Immature natural killer cell (primary cell): ENCODE measurements around the gene FKBP6. TPM values are rescaled to one million over a fixed set of nuclear protein-coding genes. Genes with fewer than 3 reads are reported as not detected.
"Not testable (repeated sequence)": the region's sequence is repeated elsewhere in the genome, so short reads cannot be mapped to it uniquely, and the experiment has no call there.

Experiments
- DNase-seq, 3 donors: peaks; one replicate each; pipeline ENCODE4 v3.0.0; 2022; ENCODE audit warnings: mixed read lengths in 1 of 3
- H3K27ac Mint-ChIP-seq, 6 donors: one replicate each; pipeline ENCODE4 v1.8.0; 2020; ENCODE audit warnings: mixed read lengths in 6 of 6, mild to moderate bottlenecking in 5 of 6, inconsistent platforms in 4 of 6, moderate library complexity in 3 of 6
- H3K27me3 Mint-ChIP-seq, 3 donors: one replicate each; pipeline ENCODE4 v1.8.0; 2020 to 2021; ENCODE audit warnings: low read depth in 3 of 3, mild to moderate bottlenecking in 3 of 3, mixed read lengths in 3 of 3, moderate library complexity in 3 of 3, inconsistent platforms in 1 of 3
- H3K36me3 Mint-ChIP-seq, 3 donors: one replicate each; pipeline ENCODE4 v1.8.0; 2020; ENCODE audit warnings: mixed read lengths in 3 of 3, inconsistent platforms in 2 of 3, mild to moderate bottlenecking in 2 of 3
- H3K4me1 Mint-ChIP-seq, 2 donors: one replicate each; pipeline ENCODE4 v1.8.0; 2020; ENCODE audit warnings: inconsistent platforms in 2 of 2, mild to moderate bottlenecking in 2 of 2, mixed read lengths in 2 of 2, moderate library complexity in 1 of 2
- H3K4me3 Mint-ChIP-seq, 5 donors: one replicate each; pipeline ENCODE4 v1.8.0; 2020; ENCODE audit warnings: mild to moderate bottlenecking in 5 of 5, mixed read lengths in 5 of 5, inconsistent platforms in 3 of 5, moderate library complexity in 3 of 5
- H3K9me3 Mint-ChIP-seq, 6 donors: one replicate each; pipeline ENCODE4 v1.8.0; 2020; ENCODE audit warnings: mild to moderate bottlenecking in 6 of 6, mixed read lengths in 6 of 6, inconsistent platforms in 4 of 6, moderate library complexity in 3 of 6
- polyA plus RNA-seq, 3 donors: library from polyadenylated mRNA; unstranded; fragments of 300-500 nt; fragmentation: Illumina TruSeq; gene quantifications; one replicate each; pipeline ENCODE4 v1.2.3, GENCODE V29; 2021

Gene FKBP6
- polyA plus RNA-seq, 3 donors from 2014 or later = not detected

DNA sequence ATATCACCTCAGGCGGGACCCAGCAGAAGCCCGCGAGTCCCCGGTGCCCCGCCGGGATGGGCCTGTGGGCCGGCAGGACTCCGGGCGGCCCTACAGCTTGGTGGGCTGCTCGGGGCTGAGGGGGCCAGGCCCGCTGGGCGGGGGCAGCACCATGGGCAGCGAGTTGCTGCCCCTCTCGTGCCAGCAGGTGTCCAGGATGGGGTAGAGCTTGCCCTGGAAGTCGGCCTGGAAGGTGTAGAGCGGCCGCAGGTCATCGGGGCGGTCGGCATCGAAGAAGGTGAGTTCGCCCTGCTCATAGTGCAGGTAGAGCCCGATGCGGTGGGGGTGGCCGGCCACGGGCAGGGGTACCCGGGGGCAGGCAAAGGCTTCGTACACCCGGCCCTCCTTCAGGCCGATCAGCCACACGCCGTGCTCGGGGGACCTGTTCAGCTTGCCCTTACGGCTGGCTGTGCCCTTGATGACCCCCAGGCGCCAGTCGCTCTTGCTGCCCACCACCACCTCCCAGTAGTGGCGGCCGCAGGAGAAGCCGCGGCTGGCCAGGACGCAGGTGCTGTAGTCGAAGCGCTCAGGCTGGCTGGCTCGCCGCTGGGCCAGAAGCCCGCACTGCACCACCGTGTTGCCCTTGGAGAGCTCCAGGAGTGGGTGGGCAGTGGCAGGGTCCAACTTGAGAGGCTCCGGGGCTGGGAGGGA is 15.0 kb upstream of the FKBP6 start:
- Mint-ChIP-seq H3K36me3 (peaks cover 0 to 3% (median 0%) of the 10 kb centered on the region in 3 donors), H3K4me1 (peaks cover 15% of the 10 kb centered on the region in 2 donors), H3K4me3 (no peak overlapping the region), H3K27ac (no peak overlapping the region), H3K27me3 (peaks cover 2 to 7% (median 5%) of the 10 kb centered on the region in 3 donors), H3K9me3 (no peaks in the 10 kb centered on the region)
- DNase-seq = no peak

- DNase-seq = no peak
- peaks cover 11 to 12% of the 10 kb centered on the region in 2 donors for H3K4me1 Mint-ChIP-seq
- H3K9me3 Mint-ChIP-seq = no peaks in the 10 kb centered on the region
- peaks cover 0 to 3% (median 0%) of the 10 kb centered on the region in 3 donors for H3K36me3 Mint-ChIP-seq
- H3K27ac Mint-ChIP-seq = no peak overlapping the region
- H3K27me3 Mint-ChIP-seq = peaks cover 2 to 7% (median 5%) of the 10 kb centered on the region in 3 donors
- no peak overlapping the region for H3K4me3 Mint-ChIP-seq
Measured at GRCh38 chr7:73313521-73313906, 14.4 kb upstream of the FKBP6 start.

DNA sequence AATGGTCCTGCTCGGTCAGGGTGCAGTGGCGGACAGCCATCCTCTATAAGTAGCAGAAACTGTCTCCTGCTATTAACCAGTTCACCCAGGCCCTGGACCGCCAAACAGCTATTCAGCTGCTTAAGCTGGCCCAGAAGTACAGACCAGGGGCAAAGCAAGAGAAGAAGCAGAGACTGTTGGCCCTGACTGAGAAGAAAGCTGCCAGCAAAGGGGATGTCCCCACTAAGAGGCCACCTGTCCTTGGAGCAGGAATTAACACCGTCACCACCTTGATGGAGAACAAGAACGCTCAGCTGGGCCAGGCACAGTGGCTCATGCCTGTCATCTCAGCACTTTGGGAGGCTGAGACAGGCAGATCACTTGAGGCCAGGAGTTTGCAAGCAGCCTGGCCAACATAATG is 13.7 kb upstream of the FKBP6 start:
- Mint-ChIP-seq H3K4me3 (no peak overlapping the region), H3K27me3 (peaks cover 2 to 5% (median 2%) of the 10 kb centered on the region in 3 donors), H3K9me3 (no peaks in the 10 kb centered on the region), H3K27ac (no peak overlapping the region), H3K4me1 (peaks cover 3 to 4% of the 10 kb centered on the region in 2 donors), H3K36me3 (no peaks in the 10 kb centered on the region)
- no peak for DNase-seq

DNA sequence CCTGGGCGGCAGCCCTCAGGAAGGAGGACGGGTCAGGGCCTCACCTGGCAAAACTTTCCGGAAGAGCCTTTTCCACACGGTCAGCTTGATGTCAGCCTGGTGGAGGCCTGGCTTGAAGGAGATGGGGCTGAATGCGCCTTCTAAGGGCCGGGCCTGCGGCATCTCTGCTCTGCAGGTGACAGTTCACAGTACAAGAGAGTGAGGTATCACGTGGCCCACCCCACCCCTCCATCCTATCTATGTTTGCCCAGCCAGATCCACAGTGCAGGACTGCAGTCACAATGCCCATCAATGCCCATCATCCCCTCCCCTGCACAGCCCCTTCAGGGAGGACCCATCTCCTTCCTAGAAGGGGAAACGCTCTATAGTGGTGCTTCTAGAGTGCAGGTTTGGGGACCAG is 11.4 kb upstream of the FKBP6 start:
- DNase-seq = no peak
- Mint-ChIP-seq H3K4me3 (no peak overlapping the region), H3K27ac (no peak overlapping the region), H3K36me3 (no peaks in the 10 kb centered on the region), H3K4me1 (no peaks in the 10 kb centered on the region), H3K27me3 (peaks cover under 1 to 2% (median 2%) of the 10 kb centered on the region in 3 donors), H3K9me3 (no peaks in the 10 kb centered on the region)

DNA sequence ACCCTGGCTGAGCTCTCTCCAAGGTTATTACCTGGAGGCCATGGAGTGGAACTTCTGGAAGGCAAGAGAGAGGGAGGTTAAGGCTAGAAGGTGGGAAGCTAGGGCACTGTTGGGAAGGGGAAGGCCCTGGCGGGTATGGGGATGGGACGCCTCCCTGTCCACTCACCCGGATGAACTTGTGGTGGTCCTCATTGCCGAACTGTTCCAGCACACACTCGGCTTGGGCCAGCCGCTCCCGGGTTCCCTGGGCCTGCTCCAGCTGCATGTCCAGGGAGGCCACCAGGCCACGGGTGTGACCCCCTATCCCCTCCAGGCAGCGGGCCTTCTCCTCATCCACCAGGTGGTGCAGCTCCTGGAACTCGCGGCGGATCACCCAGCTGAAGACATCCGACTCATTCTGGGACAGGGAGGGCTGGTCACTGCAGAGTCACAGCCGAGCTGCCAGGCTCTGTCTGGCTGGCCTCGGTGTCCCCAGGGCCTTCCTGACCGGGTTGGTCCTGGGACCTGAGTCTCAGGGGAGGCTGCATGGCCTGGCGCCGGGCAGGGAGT is 9.2 kb upstream of the FKBP6 start:
- not testable (repeated sequence) for DNase-seq, H3K27me3 Mint-ChIP-seq, H3K4me1 Mint-ChIP-seq, H3K36me3 Mint-ChIP-seq, H3K27ac Mint-ChIP-seq, H3K9me3 Mint-ChIP-seq, H3K4me3 Mint-ChIP-seq

DNA sequence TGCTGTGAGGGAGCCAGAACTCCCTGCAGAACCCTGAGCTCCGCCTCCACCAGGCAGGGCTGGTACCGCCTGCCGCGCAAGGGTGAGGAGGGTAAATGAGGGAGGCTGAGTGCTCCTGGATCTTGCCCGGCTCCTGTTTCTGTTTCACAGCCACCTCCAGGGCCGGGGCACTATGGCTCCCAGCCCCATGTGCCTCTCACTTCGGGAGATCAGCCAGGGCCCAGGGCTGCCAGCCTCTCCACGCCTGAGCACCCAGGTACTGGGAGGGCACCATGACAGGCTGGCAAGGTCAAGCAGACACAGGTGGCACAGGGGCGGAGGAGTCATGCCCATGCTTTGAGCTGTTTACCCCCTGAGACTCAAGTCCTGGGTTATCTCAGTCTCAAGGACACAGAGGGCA is 8.4 kb upstream of the FKBP6 start:
- H3K4me3 Mint-ChIP-seq, DNase-seq, H3K27me3 Mint-ChIP-seq, H3K27ac Mint-ChIP-seq, H3K9me3 Mint-ChIP-seq, H3K36me3 Mint-ChIP-seq: not testable (repeated sequence)
- H3K4me1 Mint-ChIP-seq = peaks cover 11 to 12% of the 10 kb centered on the region in 2 donors

DNA sequence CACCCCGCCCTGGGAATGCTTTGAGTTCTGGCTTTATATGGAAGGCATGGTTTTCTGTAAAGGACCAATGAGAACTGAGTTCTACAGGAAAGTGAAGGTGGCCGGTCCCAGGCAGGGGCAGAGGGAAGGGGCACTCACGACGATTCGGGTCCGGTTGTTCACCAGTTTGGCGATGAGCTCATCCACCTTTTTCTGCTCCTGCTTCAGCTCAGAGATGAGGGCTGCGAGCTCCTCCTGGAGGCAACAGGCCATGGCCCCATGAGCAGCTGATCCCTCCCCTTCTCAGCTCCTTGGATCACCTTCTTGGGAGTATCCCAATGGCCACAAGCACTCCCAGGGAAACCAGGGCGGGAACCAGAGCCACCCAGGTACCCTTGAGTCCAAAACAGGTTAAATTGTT is 8.0 kb upstream of the FKBP6 start:
- DNase-seq, H3K36me3 Mint-ChIP-seq, H3K4me3 Mint-ChIP-seq, H3K27me3 Mint-ChIP-seq, H3K27ac Mint-ChIP-seq, H3K9me3 Mint-ChIP-seq: not testable (repeated sequence)
- peaks cover 11 to 12% of the 10 kb centered on the region in 2 donors for H3K4me1 Mint-ChIP-seq

DNA sequence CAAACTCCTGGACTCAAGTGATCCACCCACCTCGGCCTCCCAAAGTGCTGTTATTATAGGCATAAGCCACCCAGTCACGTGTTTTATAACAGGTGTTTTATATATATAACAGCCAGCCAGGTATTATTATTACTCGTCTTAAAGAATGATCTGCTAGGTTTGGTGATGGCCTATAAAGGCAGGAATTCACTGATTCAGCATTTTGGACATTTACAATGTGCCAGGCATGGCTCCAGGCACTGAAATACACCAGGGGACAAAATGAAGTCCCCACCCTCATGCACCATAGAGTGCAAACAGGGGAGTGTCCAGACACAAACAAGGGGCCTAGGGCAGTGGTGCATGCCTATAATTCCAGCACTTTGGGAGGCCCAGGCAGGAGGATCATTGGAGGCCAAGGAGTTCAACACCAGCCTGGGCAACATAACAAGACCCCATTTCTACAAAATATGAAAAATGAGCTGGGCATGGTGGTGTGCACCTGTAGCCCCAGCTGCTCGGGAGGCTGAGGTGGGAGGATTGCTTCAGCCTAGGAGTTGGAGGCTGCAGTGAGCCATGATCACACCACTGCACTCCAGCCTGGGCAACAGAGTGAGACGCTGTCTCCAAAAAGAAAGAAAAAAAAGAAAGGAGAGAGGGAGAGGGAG is 4.4 kb upstream of the FKBP6 start:
- H3K4me3 Mint-ChIP-seq = peak overlapping the region; percentile 57 to 72 (median 67)
- not testable (repeated sequence) for DNase-seq, H3K9me3 Mint-ChIP-seq, H3K27me3 Mint-ChIP-seq, H3K36me3 Mint-ChIP-seq
- H3K4me1 Mint-ChIP-seq = peaks cover 11 to 12% of the 10 kb centered on the region in 2 donors
- peak overlapping the region in 1 of 6 donors; percentile 53 for H3K27ac Mint-ChIP-seq

DNA sequence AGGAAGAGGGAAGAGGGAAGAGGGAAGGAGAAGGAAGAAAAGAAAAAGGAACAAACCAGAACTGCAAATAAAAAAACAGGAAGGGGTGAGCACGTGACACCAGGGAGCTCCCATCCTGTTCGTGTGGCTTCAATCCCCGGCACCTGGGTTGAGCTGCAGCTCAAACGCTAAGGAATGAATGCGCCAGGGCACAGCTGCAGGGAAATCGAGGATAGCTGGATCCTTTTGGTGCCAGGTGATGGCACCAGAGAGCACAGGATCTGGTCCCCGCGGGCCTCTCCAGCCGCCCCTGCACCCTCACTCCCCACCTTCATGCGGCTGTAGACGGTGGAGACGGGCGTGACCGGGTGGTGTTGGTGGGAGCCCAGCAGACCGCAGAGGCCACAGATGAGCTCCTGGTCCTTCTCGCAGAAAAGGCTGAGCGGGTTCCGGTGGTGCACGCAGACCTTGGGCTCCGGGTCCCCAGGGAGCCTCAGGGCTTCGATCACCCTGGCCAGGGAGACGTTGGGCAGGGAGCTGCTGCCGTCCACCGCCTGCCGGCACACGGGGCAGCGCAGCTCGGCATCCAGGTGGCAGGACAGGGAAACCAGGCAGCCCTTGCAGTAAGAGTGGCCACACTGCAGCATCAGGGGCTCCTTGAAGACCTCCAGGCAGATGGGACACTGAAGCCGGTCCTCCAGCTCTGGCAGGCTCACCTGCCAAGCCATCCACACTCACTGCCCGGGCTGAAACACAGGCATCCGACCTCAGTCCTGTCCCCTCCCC is 3.7 kb upstream of the FKBP6 start:
- H3K27me3 Mint-ChIP-seq, H3K9me3 Mint-ChIP-seq, H3K36me3 Mint-ChIP-seq: not testable (repeated sequence)
- H3K27ac Mint-ChIP-seq = peak overlapping the region in 1 of 6 donors; percentile 53
- peak overlapping the region; percentile 57 to 72 (median 67) for H3K4me3 Mint-ChIP-seq
- peak; percentile 32 to 50 (median 39) for DNase-seq
- H3K4me1 Mint-ChIP-seq = peaks cover 11 to 12% of the 10 kb centered on the region in 2 donors

DNA sequence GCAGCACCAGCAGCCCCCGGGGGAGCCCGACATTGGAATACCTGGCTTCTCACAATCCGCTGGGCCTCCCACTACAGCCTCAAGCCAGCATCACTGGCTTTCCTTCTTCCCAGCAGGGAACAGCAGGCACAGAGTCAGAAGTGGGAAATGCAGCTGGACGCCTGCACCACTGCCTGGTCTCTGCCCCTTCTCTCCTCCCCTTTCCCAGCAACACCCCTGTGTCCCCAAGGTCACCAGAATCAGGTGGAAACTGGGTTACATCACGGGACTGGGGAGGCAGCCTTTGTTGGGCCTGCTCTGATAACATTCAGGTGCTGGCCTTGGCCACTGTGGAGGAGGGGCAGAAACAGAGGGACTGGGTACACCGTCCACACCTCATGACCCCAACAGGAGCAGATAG is 2.5 kb upstream of the FKBP6 start:
- Mint-ChIP-seq H3K4me1 (peaks cover 11 to 12% of the 10 kb centered on the region in 2 donors), H3K27ac (peak overlapping the region in 1 of 6 donors; percentile 34)
- not testable (repeated sequence) for H3K27me3 Mint-ChIP-seq, H3K36me3 Mint-ChIP-seq, H3K9me3 Mint-ChIP-seq, H3K4me3 Mint-ChIP-seq, DNase-seq

- peaks cover 11 to 12% of the 10 kb centered on the region in 2 donors for H3K4me1 Mint-ChIP-seq
- H3K9me3 Mint-ChIP-seq, H3K36me3 Mint-ChIP-seq, DNase-seq, H3K27ac Mint-ChIP-seq, H3K27me3 Mint-ChIP-seq, H3K4me3 Mint-ChIP-seq: not testable (repeated sequence)
Measured at GRCh38 chr7:73327449-73327848, 512 bp upstream of the FKBP6 start.

GRCh38 chr7:73328696-73329095 is 735 bp downstream of the FKBP6 start:
- Mint-ChIP-seq H3K36me3 (no peaks in the 10 kb centered on the region), H3K4me1 (peaks cover 6% of the 10 kb centered on the region in 2 donors), H3K27ac (no peak overlapping the region), H3K27me3 (peaks cover 2 to 10% (median 5%) of the 10 kb centered on the region in 3 donors), H3K9me3 (no peaks in the 10 kb centered on the region), H3K4me3 (no peak overlapping the region)
- DNase-seq = no peak

- Mint-ChIP-seq H3K4me3 (no peak overlapping the region), H3K27ac (peak overlapping the region in 1 of 6 donors; percentile 8), H3K9me3 (no peaks in the 10 kb centered on the region), H3K4me1 (no peaks in the 10 kb centered on the region), H3K27me3 (peaks cover 2 to 10% (median 5%) of the 10 kb centered on the region in 3 donors), H3K36me3 (no peaks in the 10 kb centered on the region)
- DNase-seq = no peak
Measured at GRCh38 chr7:73329861-73330581, 2.1 kb downstream of the FKBP6 start.
